Vagina (tissue), 2 donors: ENCODE measurements around the gene RAB11FIP4. TPM values are rescaled to one million over a fixed set of nuclear protein-coding genes. Genes with fewer than 3 reads are reported as not detected.

Experiments used
- DNase-seq, 2 donors: peaks; one replicate each; pipeline ENCODE4 v3.0.0-alpha.2; 2017; ENCODE audit errors: extremely low spot score in 2 of 2
- H3K27ac ChIP-seq: fragments of 200-600 bp; sonication (generic); one replicate; pipeline ENCODE4 v1.5.1; 2019
- H3K27me3 ChIP-seq: fragments of 200-600 bp; sonication (generic); one replicate; pipeline ENCODE4 v1.5.1; 2019
- H3K36me3 ChIP-seq, 2 donors: fragments of 200-600 bp; sonication (generic); one replicate each; pipeline ENCODE4 v1.5.1; 2017 to 2019
- H3K4me1 ChIP-seq: fragments of 200-600 bp; sonication (generic); one replicate; pipeline ENCODE4 v1.5.1; 2019
- H3K4me3 ChIP-seq, 2 donors: fragments of 200-600 bp; sonication (generic); 1 replicate in 1 of 2; 2 replicates in 1 of 2; pipeline ENCODE4 v1.5.1; 2016 to 2019
- H3K9me3 ChIP-seq: fragments of 200-600 bp; sonication (generic); one replicate; pipeline ENCODE4 v1.5.1; 2019
- CTCF ChIP-seq, 3 experiments: fragments of 450-650 bp in 2 of 3; fragments of 200-600 bp in 1 of 3; sonication (generic) in 1 of 3; IDR thresholded peaks; one replicate each; pipeline ENCODE4 v1.5.1; 2017 to 2019; ENCODE audit warnings: antibody characterized with exemption in 3 of 3, mild to moderate bottlenecking in 2 of 3, moderate library complexity in 2 of 3
- POLR2A ChIP-seq, 2 donors: fragments of 450-650 bp; IDR thresholded peaks; one replicate each; pipeline ENCODE4 v1.6.1; 2017; ENCODE audit warnings: antibody characterized with exemption in 2 of 2, mild to moderate bottlenecking in 2 of 2, moderate library complexity in 2 of 2
- POLR2AphosphoS5 ChIP-seq, 2 donors: sonication (generic); formaldehyde crosslinking; IDR thresholded peaks; one replicate each; pipeline ENCODE4 v1.9.0; 2017; ENCODE audit warnings: antibody characterized with exemption in 2 of 2, mild to moderate bottlenecking in 2 of 2, low read depth in 1 of 2; ENCODE audit not compliant: insufficient read depth in 1 of 2
- intact Hi-C: fragments of 100-400 bp; cut with DNase I; formaldehyde crosslinking; loops from one replicate; pipeline ENCODE4 v1.15.1; 2023
- total RNA-seq: library from RNA; depleted of rRNA; stranded (reverse); fragments of >200 nt; gene quantifications from one replicate; pipeline ENCODE4 v1.2.3, GENCODE V29; 2016

The RAB11FIP4 gene
- total RNA-seq, 1 donor from 2014 or later: 11.0 TPM

- Histone ChIP-seq H3K4me3 (no peak overlapping the region), H3K27me3 (no peaks in the 10 kb centered on the region), H3K27ac (no peak overlapping the region), H3K36me3 (peaks cover 0 to 14% of the 10 kb centered on the region in 2 donors), H3K9me3 (no peaks in the 10 kb centered on the region), H3K4me1 (peaks cover under 1% of the 10 kb centered on the region)
- intact Hi-C loops: no loop called here
- no peak for DNase-seq
- no peak for TF ChIP-seq POLR2AphosphoS5 (IDR thresholded peaks at IDR 0.05; ENCODE audit: insufficient read depth in 1 of 2, low read depth in 1 of 2)
- no peak for TF ChIP-seq CTCF (IDR thresholded peaks at IDR 0.05)
- TF ChIP-seq POLR2A (IDR thresholded peaks at IDR 0.05): no peak
Observed at GRCh38 chr17:31528291-31528874, 136.9 kb downstream of the RAB11FIP4 start.

- no peak for DNase-seq
Observed at GRCh38 chr17:31529841-31530251, 138.4 kb downstream of the RAB11FIP4 start.

GRCh38 chr17:31530391-31530985 lies 139.0 kb downstream of the RAB11FIP4 start:
- Histone ChIP-seq H3K4me3 (no peak overlapping the region), H3K9me3 (no peaks in the 10 kb centered on the region), H3K27ac (no peak overlapping the region), H3K27me3 (no peaks in the 10 kb centered on the region), H3K36me3 (peaks cover 0 to 8% of the 10 kb centered on the region in 2 donors), H3K4me1 (peaks cover 15% of the 10 kb centered on the region)
- peak in 1 of 2 donors; percentile 13 for TF ChIP-seq POLR2AphosphoS5 (IDR thresholded peaks at IDR 0.05; ENCODE audit: insufficient read depth in 1 of 2, low read depth in 1 of 2)
- TF ChIP-seq CTCF (IDR thresholded peaks at IDR 0.05): no peak
- intact Hi-C loops: no loop called here
- no peak for DNase-seq

More at GRCh38 chr17:31529841-31530251, 138.4 kb downstream of the RAB11FIP4 start:
- intact Hi-C loops: no loop called here
- TF ChIP-seq POLR2AphosphoS5 (IDR thresholded peaks at IDR 0.05; ENCODE audit: insufficient read depth in 1 of 2, low read depth in 1 of 2) (no peak), CTCF (IDR thresholded peaks at IDR 0.05) (no peak), POLR2A (IDR thresholded peaks at IDR 0.05) (no peak)
- Histone ChIP-seq H3K27me3 (no peaks in the 10 kb centered on the region), H3K4me3 (no peak overlapping the region), H3K9me3 (no peaks in the 10 kb centered on the region), H3K36me3 (peaks cover 0 to 8% of the 10 kb centered on the region in 2 donors), H3K27ac (no peak overlapping the region), H3K4me1 (peaks cover 15% of the 10 kb centered on the region)

- H3K9me3 ChIP-seq: no peaks in the 10 kb centered on the region
- H3K4me3 ChIP-seq: no peak overlapping the region
- peaks cover 0 to 8% of the 10 kb centered on the region in 2 donors for H3K36me3 ChIP-seq
- TF ChIP-seq CTCF (IDR thresholded peaks at IDR 0.05) (no peak), POLR2A (IDR thresholded peaks at IDR 0.05) (no peak), POLR2AphosphoS5 (IDR thresholded peaks at IDR 0.05; ENCODE audit: insufficient read depth in 1 of 2, low read depth in 1 of 2) (no peak)
- no peak for DNase-seq
- no peaks in the 10 kb centered on the region for H3K27me3 ChIP-seq
- H3K4me1 ChIP-seq: peaks cover 15% of the 10 kb centered on the region
- intact Hi-C loops: no loop called here
- no peak overlapping the region for H3K27ac ChIP-seq
Observed at GRCh38 chr17:31531336-31531980, 140.0 kb downstream of the RAB11FIP4 start.

- TF ChIP-seq POLR2AphosphoS5 (IDR thresholded peaks at IDR 0.05; ENCODE audit: insufficient read depth in 1 of 2, low read depth in 1 of 2) (no peak), POLR2A (IDR thresholded peaks at IDR 0.05) (no peak), CTCF (IDR thresholded peaks at IDR 0.05) (no peak)
- Histone ChIP-seq H3K36me3 (peaks cover 0 to 8% of the 10 kb centered on the region in 2 donors), H3K4me3 (no peak overlapping the region), H3K9me3 (no peaks in the 10 kb centered on the region), H3K27ac (no peak overlapping the region), H3K4me1 (peaks cover 15% of the 10 kb centered on the region), H3K27me3 (no peaks in the 10 kb centered on the region)
- intact Hi-C loops: no loop called here
- DNase-seq: no peak
Observed at GRCh38 chr17:31532081-31532480, 140.6 kb downstream of the RAB11FIP4 start.
